ENCODE data around the gene SLC16A12. TPM values are rescaled to one million over a fixed set of nuclear protein-coding genes. Genes with fewer than 3 reads are reported as not detected.

The SLC16A12 gene
- total and polyA plus RNA-seq, 11 donors: 1.7 to 6.6 (median 2.9) TPM

GRCh38 chr10:89399956-89400355 lies 135.4 kb downstream of the SLC16A12 start:
- TF ChIP-seq CTCF (IDR thresholded peaks at IDR 0.05): no peak
- peaks cover 0 to 12% (median 0%) of the 10 kb centered on the region in 12 donors for H3K9me3 ChIP-seq
- no peak overlapping the region for H3K27ac ChIP-seq
- ATAC-seq (no peak), DNase-seq (no peak)
- H3K4me1 ChIP-seq: peaks cover 0 to 46% (median 11%) of the 10 kb centered on the region in 12 donors
- H3K4me3 ChIP-seq: no peak overlapping the region
- intact Hi-C loops (cut with DNase I): no loop called here
- WGBS, 4 donors: 62 to 93% (median 86%) methylated on average over 1 of the region's 1 CpG
- peaks cover 0 to 43% (median 33%) of the 10 kb centered on the region in 9 donors for H3K36me3 ChIP-seq
- H3K27me3 ChIP-seq: no peaks in the 10 kb centered on the region

- H3K36me3 ChIP-seq: peaks cover 0 to 26% (median 16%) of the 10 kb centered on the region in 9 donors
- H3K4me1 ChIP-seq: peaks cover 0 to 63% (median 21%) of the 10 kb centered on the region in 12 donors
- no peak overlapping the region for H3K27ac ChIP-seq
- H3K9me3 ChIP-seq: peaks cover 0 to 12% (median 0%) of the 10 kb centered on the region in 12 donors
- WGBS, 4 donors: 51 to 67% (median 59%) methylated on average over 5 of the region's 5 CpGs
- intact Hi-C loops (cut with DNase I): no loop called here
- no peak for ATAC-seq
- H3K27me3 ChIP-seq: no peaks in the 10 kb centered on the region
- DNase-seq: no peak
- TF ChIP-seq POLR2A (IDR thresholded peaks at IDR 0.05) (no peak), CTCF (IDR thresholded peaks at IDR 0.05) (no peak)
- no peak overlapping the region for H3K4me3 ChIP-seq
Observed at GRCh38 chr10:89398003-89398749, 137.2 kb downstream of the SLC16A12 start.

- Histone ChIP-seq H3K36me3 (peaks cover 0 to 9% (median 0%) of the 10 kb centered on the region in 9 donors), H3K4me3 (peak overlapping the region in 6 of 12 donors; percentile 54 to 86 (median 64)), H3K27ac (peak overlapping the region in 1 of 12 donors; percentile 42), H3K4me1 (peaks cover 0 to 73% (median 36%) of the 10 kb centered on the region in 12 donors), H3K27me3 (no peaks in the 10 kb centered on the region), H3K9me3 (peaks cover 0 to 7% (median 0%) of the 10 kb centered on the region in 12 donors)
- no peak for ATAC-seq
- 83 to 95% (median 92%) methylated on average over 2 of the region's 2 CpGs for WGBS, 4 donors
- DNase-seq: no peak
- TF ChIP-seq CTCF (IDR thresholded peaks at IDR 0.05) (no peak), POLR2A (IDR thresholded peaks at IDR 0.05) (no peak)
- intact Hi-C loops (cut with DNase I): no loop called here
Observed at GRCh38 chr10:89395141-89395540, 140.3 kb downstream of the SLC16A12 start.

GRCh38 chr10:89393898-89394297 lies 141.5 kb downstream of the SLC16A12 start:
- Histone ChIP-seq H3K36me3 (peaks cover 0 to 9% (median 0%) of the 10 kb centered on the region in 9 donors), H3K4me1 (peaks cover 0 to 68% (median 36%) of the 10 kb centered on the region in 12 donors), H3K9me3 (peaks cover 0 to 6% (median 0%) of the 10 kb centered on the region in 12 donors), H3K4me3 (peak overlapping the region in 10 of 12 donors; percentile 44 to 86 (median 62)), H3K27me3 (no peaks in the 10 kb centered on the region), H3K27ac (peak overlapping the region in 9 of 12 donors; percentile 80 to 92 (median 87))
- intact Hi-C loops (cut with DNase I): loop anchor here in 2 of 10 donors (2.0 to 5.0 kb wide), 2 partner anchors 21 to 92 kb away; partner anchors contain the start of genes IFIT2 (in 1 of the 2) and IFIT5 (in 1 of the 2)
- ATAC-seq (no peak), DNase-seq (no peak)
- WGBS, 4 donors: 14 to 20% (median 18%) methylated on average over 3 of the region's 3 CpGs
- TF ChIP-seq CTCF (IDR thresholded peaks at IDR 0.05) (no peak), POLR2A (IDR thresholded peaks at IDR 0.05) (no peak)
